Activated CD4-positive, alpha-beta memory T cell treated with anti-CD3 and anti-CD28 coated beads for 36 hours (primary cell): ENCODE measurements around the gene SKP2. TPM values are rescaled to one million over a fixed set of nuclear protein-coding genes. Genes with fewer than 3 reads are reported as not detected.
"Not testable (repeated sequence)": the region's sequence is repeated elsewhere in the genome, so short reads cannot be mapped to it uniquely, and the experiment has no call there.

Experiments used
- CTCF ChIA-PET: fragments of 350-600 bp; sonication (Branson Sonifier 250); formaldehyde crosslinking; loops from one replicate; lab custom pipeline; 2021; ENCODE audit warnings: antibody characterized with exemption, inconsistent platforms; lab: Charles Lee
- POLR2A ChIA-PET: fragments of 350-600 bp; sonication (Branson Sonifier 250); formaldehyde crosslinking; loops from one replicate; lab custom pipeline; 2021; ENCODE audit warnings: antibody characterized with exemption; lab: Charles Lee
- DNase-seq: peaks from one replicate; pipeline ENCODE4 v3.0.0-alpha.2; 2020
- H3K27ac Mint-ChIP-seq: one replicate; pipeline ENCODE4 v1.8.0; 2021; ENCODE audit warnings: mixed read lengths
- H3K27me3 Mint-ChIP-seq: one replicate; pipeline ENCODE4 v1.8.0; 2021; ENCODE audit warnings: mixed read lengths
- H3K36me3 Mint-ChIP-seq: one replicate; pipeline ENCODE4 v1.8.0; 2021; ENCODE audit warnings: mixed read lengths
- H3K4me1 Mint-ChIP-seq: one replicate; pipeline ENCODE4 v1.8.0; 2021; ENCODE audit warnings: low read depth, mixed read lengths
- H3K4me3 Mint-ChIP-seq: one replicate; pipeline ENCODE4 v1.8.0; 2021; ENCODE audit warnings: mild to moderate bottlenecking, mixed read lengths
- H3K9me3 Mint-ChIP-seq: one replicate; pipeline ENCODE4 v1.8.0; 2021; ENCODE audit warnings: mixed read lengths
- intact Hi-C: fragments of 100-400 bp; cut with micrococcal nuclease; formaldehyde crosslinking; loops from one replicate; pipeline ENCODE4 v1.15.1; 2023
- total RNA-seq, 2 experiments: library from RNA; stranded (reverse); gene quantifications; one replicate each; pipeline ENCODE4 v1.2.3, GENCODE V29; 2021

SKP2 gene
- 10 to 100 TPM; 33.1 to 34.7 TPM for total RNA-seq

DNA sequence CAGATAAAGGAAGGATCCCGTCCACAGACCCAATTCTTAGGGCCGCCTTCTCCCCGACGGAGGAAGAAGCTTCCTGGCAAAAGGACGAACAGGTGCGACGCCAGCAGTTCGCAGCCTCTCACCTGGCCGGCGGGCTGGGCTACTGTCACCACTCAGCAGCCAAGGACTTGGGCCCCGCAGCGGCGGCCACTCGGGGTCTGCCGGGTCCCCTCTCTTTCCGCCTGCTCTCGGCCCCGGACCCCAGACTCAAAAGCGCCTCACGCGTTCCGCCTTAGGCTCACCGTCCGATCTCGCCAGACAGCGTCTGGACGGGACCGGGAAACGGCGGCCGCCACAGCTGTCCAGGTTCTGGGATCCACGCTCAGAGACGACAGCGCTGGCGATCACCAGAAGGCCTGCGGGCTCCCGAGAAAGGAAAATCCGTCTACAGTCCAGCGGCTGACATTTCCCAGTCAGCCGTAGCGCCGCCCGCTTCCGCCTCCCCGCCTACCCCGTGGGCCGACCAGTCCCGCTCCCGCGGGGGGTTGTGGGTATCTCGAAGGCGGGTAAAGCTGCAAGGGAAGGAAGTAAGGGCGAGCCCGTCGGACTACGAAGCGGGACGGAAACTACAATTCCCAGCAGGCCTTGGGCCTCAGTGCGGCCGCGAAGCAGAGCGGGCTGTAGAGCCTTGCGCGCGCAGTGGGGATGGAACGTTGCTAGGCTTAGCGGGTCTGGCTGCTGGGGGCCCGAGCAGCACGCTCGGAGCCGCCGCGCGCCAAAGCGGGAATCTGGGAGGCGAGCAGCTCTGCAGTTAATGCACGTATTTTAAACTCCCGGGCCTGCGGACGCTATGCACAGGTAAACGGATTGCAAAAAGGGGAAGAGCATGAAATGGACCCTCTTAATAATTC, at the start of gene SKP2, which contains the start of gene LMBRD2:
SKP2 (plus strand) TSS at position 678 of the 890 bp plus-strand sequence; CDS start at position 830, 152 bp downstream.
LMBRD2 (minus strand) TSS at position 454 of the 890 bp plus-strand sequence. CDS start 8,538 bp downstream, outside the sequence.
- Mint-ChIP-seq H3K36me3 (peaks cover 42% of the 10 kb centered on the region), H3K27ac (peak within 1 kb of the TSS; percentile 84), H3K9me3 (no peaks in the 10 kb centered on the region), H3K4me3 (peak within 1 kb of the TSS; percentile 95), H3K27me3 (no peaks in the 10 kb centered on the region), H3K4me1 (peaks cover 62% of the 10 kb centered on the region)
- peak; percentile 98 for DNase-seq
- intact Hi-C loops = loop anchor here (1.0 to 10.0 kb wide), 8 partner anchors 73 to 1223 kb away; partner anchors contain the start of genes DNAJC21, IL7R, NIPBL and NUP155
- CTCF ChIA-PET = interaction anchor here (0.8 to 2.2 kb wide), 4 partner anchors 73 to 91 kb away, joined by 3 to 11 read pairs (median 7); partner anchors contain the start of gene NADK2
- POLR2A ChIA-PET = interaction anchor here (0.7 to 3.3 kb wide), 6 partner anchors 10 to 1222 kb away, joined by 3 to 34 read pairs (median 3); partner anchors contain the start of genes DNAJC21 and NADK2

DNA sequence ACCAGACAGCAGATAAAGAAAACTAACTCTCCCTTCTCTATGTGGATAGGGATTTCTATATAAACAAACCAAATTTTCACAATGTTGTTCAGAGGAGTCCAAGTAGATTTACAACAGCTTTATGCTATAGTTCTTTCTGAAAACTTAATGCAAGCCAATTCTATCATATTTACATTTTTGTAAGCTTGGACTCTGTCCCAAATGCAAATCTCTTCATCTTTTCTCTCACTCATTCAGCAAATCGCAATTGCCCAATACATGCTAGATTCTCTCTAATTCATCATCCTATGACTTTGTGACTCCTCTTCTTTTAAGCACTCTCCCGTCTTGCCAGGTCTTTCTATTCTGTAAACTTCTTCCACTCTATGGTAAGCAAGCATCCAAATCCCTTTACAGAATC, 46.1 kb upstream of the SKP2 start:
- no peak overlapping the region for H3K4me3 Mint-ChIP-seq
- no peak overlapping the region for H3K27ac Mint-ChIP-seq
- no peaks in the 10 kb centered on the region for H3K4me1 Mint-ChIP-seq
- no peaks in the 10 kb centered on the region for H3K27me3 Mint-ChIP-seq
- H3K9me3 Mint-ChIP-seq = no peaks in the 10 kb centered on the region
- ChIA-PET CTCF (interaction anchor here (0.6 kb wide), 1 partner anchor 27 kb away, joined by 3 read pairs; no protein-coding TSS in a partner anchor), POLR2A (no interaction called here)
- H3K36me3 Mint-ChIP-seq = peaks cover 25% of the 10 kb centered on the region
- intact Hi-C loops = no loop called here
- no peak for DNase-seq

GRCh38 chr5:36108758-36109460, 43.0 kb upstream of the SKP2 start:
- peaks cover 25% of the 10 kb centered on the region for H3K36me3 Mint-ChIP-seq
- no peaks in the 10 kb centered on the region for H3K9me3 Mint-ChIP-seq
- H3K4me3 Mint-ChIP-seq = no peak overlapping the region
- DNase-seq = no peak
- H3K27me3 Mint-ChIP-seq = no peaks in the 10 kb centered on the region
- ChIA-PET POLR2A (no interaction called here), CTCF (no interaction called here)
- intact Hi-C loops = no loop called here
- H3K27ac Mint-ChIP-seq = no peak overlapping the region
- H3K4me1 Mint-ChIP-seq = no peaks in the 10 kb centered on the region

DNA sequence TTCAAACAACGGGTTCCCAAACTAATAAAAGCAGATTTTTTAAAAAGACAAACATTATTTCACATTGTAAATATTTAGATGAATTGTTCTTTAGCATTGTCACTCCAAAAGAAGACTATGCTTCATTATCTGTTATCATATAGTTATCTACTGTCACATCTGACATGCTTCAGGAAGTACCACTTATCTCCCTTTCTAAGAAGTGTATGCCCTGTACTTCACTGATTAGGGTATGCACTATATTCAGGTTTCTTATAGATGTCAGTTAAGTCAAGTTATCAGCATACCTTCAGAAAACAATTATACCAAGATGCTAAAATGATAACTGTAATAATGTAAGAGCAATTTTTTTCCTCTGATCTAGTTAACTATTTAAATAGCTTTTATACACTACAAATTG, 40.7 kb upstream of the SKP2 start:
- peaks cover 18% of the 10 kb centered on the region for H3K36me3 Mint-ChIP-seq
- no peaks in the 10 kb centered on the region for H3K27me3 Mint-ChIP-seq
- no peak overlapping the region for H3K4me3 Mint-ChIP-seq
- intact Hi-C loops = no loop called here
- ChIA-PET POLR2A (no interaction called here), CTCF (no interaction called here)
- H3K27ac Mint-ChIP-seq = no peak overlapping the region
- H3K9me3 Mint-ChIP-seq = no peaks in the 10 kb centered on the region
- no peak for DNase-seq
- H3K4me1 Mint-ChIP-seq = no peaks in the 10 kb centered on the region

DNA sequence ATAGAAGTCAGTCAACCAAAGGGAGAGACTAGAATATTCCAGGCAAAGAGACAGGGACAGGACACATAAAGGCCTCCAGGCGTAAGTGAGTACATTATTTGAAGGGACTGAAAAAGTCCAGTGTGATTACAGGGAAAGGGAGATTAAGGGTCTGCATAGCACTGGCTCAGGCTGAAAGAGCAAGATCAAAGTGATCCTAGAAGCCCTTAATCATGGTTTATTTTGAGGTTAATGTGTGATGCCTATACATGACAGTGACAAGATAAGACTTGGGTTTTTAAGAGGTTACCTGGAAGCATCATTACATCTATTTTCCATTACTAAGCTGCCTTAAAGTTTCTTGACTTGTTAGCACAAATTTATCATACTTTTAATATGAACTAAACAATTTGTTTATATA, 26.0 kb upstream of the SKP2 start:
- CTCF ChIA-PET = interaction anchor here (0.9 kb wide), 1 partner anchor 47 kb away, joined by 4 read pairs; no protein-coding TSS in a partner anchor
- POLR2A ChIA-PET = interaction anchor here (1.4 kb wide), 1 partner anchor 26 kb away, joined by 3 read pairs; the partner anchor contains the start of gene SKP2

GRCh38 chr5:36128795-36129194, 23.1 kb upstream of the SKP2 start:
- Mint-ChIP-seq H3K27ac (no peak overlapping the region), H3K4me1 (peaks cover 6% of the 10 kb centered on the region), H3K27me3 (no peaks in the 10 kb centered on the region), H3K4me3 (no peak overlapping the region), H3K36me3 (peaks cover 43% of the 10 kb centered on the region), H3K9me3 (peaks cover 12% of the 10 kb centered on the region)
- intact Hi-C loops = no loop called here
- ChIA-PET POLR2A (no interaction called here), CTCF (no interaction called here)
- DNase-seq = no peak

More for the DNA sequence above, 26.0 kb upstream of the SKP2 start:
- Mint-ChIP-seq H3K4me3 (no peak overlapping the region), H3K27me3 (no peaks in the 10 kb centered on the region), H3K4me1 (peaks cover 6% of the 10 kb centered on the region), H3K36me3 (peaks cover 33% of the 10 kb centered on the region), H3K27ac (no peak overlapping the region), H3K9me3 (peaks cover 12% of the 10 kb centered on the region)
- intact Hi-C loops = no loop called here
- DNase-seq = no peak

- not testable (repeated sequence) for H3K4me3 Mint-ChIP-seq
Observed at GRCh38 chr5:36129666-36130065, 22.2 kb upstream of the SKP2 start.

GRCh38 chr5:36133009-36133408, 18.9 kb upstream of the SKP2 start:
- H3K4me1 Mint-ChIP-seq, CTCF ChIA-PET, intact Hi-C loops, DNase-seq, H3K27ac Mint-ChIP-seq, H3K27me3 Mint-ChIP-seq, H3K4me3 Mint-ChIP-seq: not testable (repeated sequence)
- H3K9me3 Mint-ChIP-seq = peaks cover 12% of the 10 kb centered on the region
- peaks cover 45% of the 10 kb centered on the region for H3K36me3 Mint-ChIP-seq
- POLR2A ChIA-PET = interaction anchor here (0.6 kb wide), 2 partner anchors 374 to 1293 kb away, joined by 3 read pairs; no protein-coding TSS in a partner anchor

More at GRCh38 chr5:36129666-36130065, 22.2 kb upstream of the SKP2 start:
- intact Hi-C loops, POLR2A ChIA-PET, H3K27me3 Mint-ChIP-seq, DNase-seq, H3K4me1 Mint-ChIP-seq, H3K27ac Mint-ChIP-seq, CTCF ChIA-PET: not testable (repeated sequence)
- Mint-ChIP-seq H3K36me3 (peaks cover 45% of the 10 kb centered on the region), H3K9me3 (peaks cover 12% of the 10 kb centered on the region)

GRCh38 chr5:36135988-36136387, 15.9 kb upstream of the SKP2 start:
- ChIA-PET CTCF (no interaction called here), POLR2A (no interaction called here)
- no peak for DNase-seq
- Mint-ChIP-seq H3K36me3 (peaks cover 45% of the 10 kb centered on the region), H3K27me3 (no peaks in the 10 kb centered on the region), H3K9me3 (peaks cover 15% of the 10 kb centered on the region), H3K4me1 (no peaks in the 10 kb centered on the region), H3K4me3 (no peak overlapping the region), H3K27ac (no peak overlapping the region)
- intact Hi-C loops = no loop called here

GRCh38 chr5:36136581-36136980, 15.3 kb upstream of the SKP2 start:
- H3K27me3 Mint-ChIP-seq = no peaks in the 10 kb centered on the region
- intact Hi-C loops = no loop called here
- ChIA-PET POLR2A (no interaction called here), CTCF (no interaction called here)
- peaks cover 15% of the 10 kb centered on the region for H3K9me3 Mint-ChIP-seq
- no peak overlapping the region for H3K27ac Mint-ChIP-seq
- H3K4me3 Mint-ChIP-seq = no peak overlapping the region
- no peak for DNase-seq
- H3K36me3 Mint-ChIP-seq = peaks cover 46% of the 10 kb centered on the region
- H3K4me1 Mint-ChIP-seq = no peaks in the 10 kb centered on the region

- POLR2A ChIA-PET = no interaction called here
- H3K9me3 Mint-ChIP-seq = peaks cover 15% of the 10 kb centered on the region
- CTCF ChIA-PET = interaction anchor here (0.6 kb wide), 1 partner anchor 103 kb away, joined by 3 read pairs; no protein-coding TSS in a partner anchor
- no peak overlapping the region for H3K27ac Mint-ChIP-seq
- no peak overlapping the region for H3K4me3 Mint-ChIP-seq
- H3K4me1 Mint-ChIP-seq = no peaks in the 10 kb centered on the region
- intact Hi-C loops = no loop called here
- H3K27me3 Mint-ChIP-seq = no peaks in the 10 kb centered on the region
- DNase-seq = no peak
- H3K36me3 Mint-ChIP-seq = peaks cover 38% of the 10 kb centered on the region
Observed at GRCh38 chr5:36138900-36139683, 12.8 kb upstream of the SKP2 start.
